Endodermal cell (in vitro differentiated cells): ENCODE data around the gene ABR. TPM values are rescaled to one million over a fixed set of nuclear protein-coding genes. Genes with fewer than 3 reads are reported as not detected.
A peak's percentile ranks its signal among the peaks of the same experiment; 100 is the strongest.

Experiments
- DNase-seq: peaks from one replicate; pipeline ENCODE4 v3.0.0-alpha.2; 2017
- H3K27ac ChIP-seq: 2 replicates; pipeline ENCODE4 v1.5.1; 2013; ENCODE audit warnings: mild to moderate bottlenecking, low read depth, low read length, moderate library complexity
- H3K27me3 ChIP-seq: 2 replicates; pipeline ENCODE4 v1.6.1; 2013; ENCODE audit warnings: mild to moderate bottlenecking, low read length, moderate library complexity; ENCODE audit not compliant: insufficient read depth, control insufficient read depth, poor library complexity, severe bottlenecking
- H3K36me3 ChIP-seq: 2 replicates; pipeline ENCODE4 v1.7.0; 2013; ENCODE audit warnings: mild to moderate bottlenecking, low read length, moderate library complexity; ENCODE audit not compliant: control insufficient read depth, insufficient read depth
- H3K4me1 ChIP-seq: one replicate; pipeline ENCODE4 v1.7.0; 2013; ENCODE audit warnings: low read length; ENCODE audit not compliant: control insufficient read depth, insufficient read depth
- H3K4me3 ChIP-seq: 2 replicates; pipeline ENCODE4 v1.5.1; 2013; ENCODE audit warnings: mild to moderate bottlenecking, low read length, moderate library complexity
- H3K9ac ChIP-seq: 2 replicates; pipeline ENCODE4 v1.6.1; 2013; ENCODE audit warnings: mild to moderate bottlenecking, low read length, moderate library complexity; ENCODE audit not compliant: poor library complexity, severe bottlenecking; ENCODE audit errors: extremely low read depth
- H3K9me3 ChIP-seq: 2 replicates; pipeline ENCODE4 v1.6.1; 2013; ENCODE audit warnings: mild to moderate bottlenecking, low read length, moderate library complexity; ENCODE audit not compliant: control insufficient read depth
- H3K27ac Mint-ChIP-seq: 2 replicates; pipeline ENCODE4 v1.8.0; 2020; ENCODE audit warnings: mixed read lengths
- H3K27me3 Mint-ChIP-seq: 2 replicates; pipeline ENCODE4 v1.8.0; 2021; ENCODE audit warnings: mild to moderate bottlenecking, mixed read lengths; ENCODE audit not compliant: insufficient read depth
- H3K36me3 Mint-ChIP-seq: 2 replicates; pipeline ENCODE4 v1.8.0; 2020; ENCODE audit warnings: low read depth, mixed read lengths
- H3K4me1 Mint-ChIP-seq: 2 replicates; pipeline ENCODE4 v1.8.0; 2020; ENCODE audit warnings: mixed read lengths
- H3K4me3 Mint-ChIP-seq: 2 replicates; pipeline ENCODE4 v1.8.0; 2020; ENCODE audit warnings: mild to moderate bottlenecking, moderate library complexity, mixed read lengths
- H3K9me3 Mint-ChIP-seq: 2 replicates; pipeline ENCODE4 v1.8.0; 2020; ENCODE audit warnings: mild to moderate bottlenecking, mixed read lengths
- CTCF ChIP-seq: fragments of 200-600 bp; sonication (generic); conservative IDR thresholded peaks from 2 replicates; pipeline ENCODE4 v1.5.0; 2021; ENCODE audit warnings: antibody characterized with exemption, mild to moderate bottlenecking
- WGBS, 2 experiments: methylation state at CpG; one replicate each; pipeline versions ENCODE4 v1.1.5 to v1.1.7; 2013; ENCODE audit warnings: missing lambda C conversion rate in 2 of 2, mixed read lengths in 1 of 2; ENCODE audit not compliant: insufficient coverage in 1 of 2, insufficient read length in 1 of 2; 5-methylcytosine and 5-hydroxymethylcytosine counted together
- total RNA-seq, 2 donors: library from RNA; stranded (reverse); fragmentation: NEBNext Ultra II Directional in 1 of 2; extraction: Animal tissue kit (Norgen Biotek cat#: 25700) in 1 of 2; gene quantifications; 2 replicates in 1 of 2; 3 replicates in 1 of 2; pipeline ENCODE4 v1.2.1, GENCODE V29; 2021

ABR gene
- total RNA-seq, 2 donors from 2014 or later: 51.1 to 58.7 TPM

DNA sequence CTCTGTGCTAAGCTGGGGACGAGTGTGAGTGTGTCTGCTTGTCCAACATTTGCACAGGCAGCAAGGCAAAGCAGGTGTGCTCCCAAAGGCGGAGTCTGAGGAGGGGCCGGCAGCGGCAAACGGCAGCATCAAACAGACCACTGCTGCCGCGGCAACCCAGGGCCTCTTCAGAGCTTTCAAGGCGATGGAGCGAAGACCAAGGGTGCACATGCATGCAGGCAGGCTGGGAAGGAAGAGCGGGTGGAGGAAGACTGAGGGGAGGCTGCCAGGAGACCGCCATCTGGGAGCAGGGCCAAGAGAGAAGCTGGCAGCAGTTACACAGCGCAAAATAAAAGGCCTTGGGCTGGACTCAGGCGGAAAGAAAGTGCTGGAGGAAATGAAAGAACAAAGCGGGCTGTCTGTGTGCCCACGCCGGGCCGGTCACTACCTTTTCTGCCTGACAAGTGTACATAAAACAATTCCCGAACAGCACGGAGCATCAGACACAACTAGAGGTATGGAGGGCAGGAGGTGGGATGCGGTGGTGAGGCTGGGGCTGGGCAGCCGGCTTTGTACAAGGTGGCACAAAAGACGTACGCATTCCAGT, 174.3 kb downstream of the ABR start:
- H3K36me3 Mint-ChIP-seq: peaks cover 34% of the 10 kb centered on the region
- Histone ChIP-seq H3K9ac (peak overlapping the region; percentile 8), H3K36me3 (peaks cover 47% of the 10 kb centered on the region), H3K4me3 (no peak overlapping the region), H3K27ac (peak overlapping the region; percentile 44), H3K27me3 (no peaks in the 10 kb centered on the region), H3K9me3 (no peaks in the 10 kb centered on the region), H3K4me1 (peaks cover 11% of the 10 kb centered on the region)
- DNase-seq: no peak
- H3K4me3 Mint-ChIP-seq: no peak overlapping the region
- no peak for TF ChIP-seq CTCF
- H3K27me3 Mint-ChIP-seq: no peaks in the 10 kb centered on the region
- 94 to 95% methylated on average over 20 to 23 of the region's 23 CpGs for WGBS, 2 experiments
- H3K9me3 Mint-ChIP-seq: no peaks in the 10 kb centered on the region
- H3K4me1 Mint-ChIP-seq: no peaks in the 10 kb centered on the region
- peak overlapping the region; percentile 74 for H3K27ac Mint-ChIP-seq

GRCh38 chr17:1004769-1005295, 174.9 kb downstream of the ABR start:
- WGBS, 2 experiments: 52 to 81% methylated on average over 2 to 13 of the region's 13 CpGs
- H3K27me3 Mint-ChIP-seq: no peaks in the 10 kb centered on the region

DNA sequence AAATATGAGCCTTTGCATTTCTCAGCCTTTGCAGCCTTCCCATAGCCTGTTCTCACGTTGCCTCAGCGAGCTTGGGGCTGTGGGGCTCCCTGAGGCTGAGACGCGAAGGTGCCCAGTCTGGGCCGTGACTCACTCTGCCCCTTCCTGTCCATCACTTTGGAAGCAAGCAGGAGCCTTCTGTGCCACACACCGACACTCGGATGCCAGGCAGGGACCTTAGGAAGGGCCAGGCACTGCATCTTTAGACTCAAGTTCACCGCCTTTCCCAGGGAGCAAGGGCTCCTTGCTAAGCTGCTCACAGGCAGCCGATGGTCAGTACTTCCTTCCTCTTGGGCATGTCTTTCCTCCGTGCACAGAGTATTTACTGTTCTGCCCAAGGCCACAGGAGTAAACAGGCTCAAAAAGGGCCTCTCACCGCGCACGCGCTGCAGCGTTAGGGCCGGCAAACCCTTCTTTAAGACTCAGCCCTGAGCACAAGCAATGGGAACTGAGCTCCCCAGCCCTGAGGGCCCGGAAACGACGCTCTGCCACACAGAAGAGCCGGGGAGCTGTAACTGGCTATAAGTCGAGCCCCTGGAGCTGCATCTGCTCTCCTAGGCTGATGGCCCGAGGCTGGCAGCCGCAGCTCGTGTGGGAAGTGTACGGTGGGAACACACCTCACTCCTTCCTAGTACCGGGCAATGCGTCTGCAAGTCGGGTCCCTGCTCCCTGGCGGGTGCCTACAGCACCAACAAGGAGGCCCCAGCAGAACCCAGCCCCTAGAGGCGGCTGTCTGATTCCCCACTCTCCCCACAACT, 175.6 kb downstream of the ABR start:
- H3K27ac Mint-ChIP-seq: no peak overlapping the region
- no peak for DNase-seq
- Histone ChIP-seq H3K9me3 (no peaks in the 10 kb centered on the region), H3K4me1 (peaks cover 11% of the 10 kb centered on the region), H3K4me3 (no peak overlapping the region), H3K36me3 (peaks cover 59% of the 10 kb centered on the region), H3K27me3 (no peaks in the 10 kb centered on the region), H3K9ac (no peak overlapping the region), H3K27ac (no peak overlapping the region)
- 91 to 92% methylated on average over 26 to 30 of the region's 30 CpGs for WGBS, 2 experiments
- no peaks in the 10 kb centered on the region for H3K9me3 Mint-ChIP-seq
- no peaks in the 10 kb centered on the region for H3K4me1 Mint-ChIP-seq
- H3K27me3 Mint-ChIP-seq: no peaks in the 10 kb centered on the region
- H3K36me3 Mint-ChIP-seq: peaks cover 44% of the 10 kb centered on the region
- no peak overlapping the region for H3K4me3 Mint-ChIP-seq
- TF ChIP-seq CTCF: no peak

More at GRCh38 chr17:1004769-1005295, 174.9 kb downstream of the ABR start:
- Histone ChIP-seq H3K4me3 (no peak overlapping the region), H3K27me3 (no peaks in the 10 kb centered on the region), H3K27ac (no peak overlapping the region), H3K9me3 (no peaks in the 10 kb centered on the region), H3K9ac (peak overlapping the region; percentile 8), H3K4me1 (peaks cover 11% of the 10 kb centered on the region), H3K36me3 (peaks cover 53% of the 10 kb centered on the region)
- peak overlapping the region; percentile 74 for H3K27ac Mint-ChIP-seq
- H3K4me1 Mint-ChIP-seq: no peaks in the 10 kb centered on the region
- no peaks in the 10 kb centered on the region for H3K9me3 Mint-ChIP-seq
- DNase-seq: no peak
- peaks cover 37% of the 10 kb centered on the region for H3K36me3 Mint-ChIP-seq
- no peak for TF ChIP-seq CTCF
- no peak overlapping the region for H3K4me3 Mint-ChIP-seq
